Activated T-helper 1 cell treated with anti-CD3 and anti-CD28 coated beads, Interleukin-12 subunit alpha, Interleukin-12 subunit beta, Interleukin-2, Interleukin-4 antibody, amounts not matched to agents 30 ng/mL and 10 ng/mL and 1 ng/mL, durations not matched to agents 14 hours and 24 hours and 36 hours (primary cell): ENCODE results near the gene PANK4. TPM values are rescaled to one million over a fixed set of nuclear protein-coding genes. Genes with fewer than 3 reads are reported as not detected.
A peak's percentile ranks its signal among the peaks of the same experiment; 100 is the strongest.

Experiments used
- DNase-seq: peaks from one replicate; pipeline ENCODE4 v3.0.0; 2021; ENCODE audit warnings: low spot score
- H3K27ac Mint-ChIP-seq: one replicate; pipeline ENCODE4 v1.8.0; 2021; ENCODE audit warnings: mild to moderate bottlenecking, mixed read lengths
- H3K27me3 Mint-ChIP-seq: one replicate; pipeline ENCODE4 v1.8.0; 2022; ENCODE audit warnings: mild to moderate bottlenecking, moderate library complexity, mixed read lengths; ENCODE audit not compliant: insufficient read depth
- H3K36me3 Mint-ChIP-seq: one replicate; pipeline ENCODE4 v1.8.0; 2021; ENCODE audit warnings: low read depth, mixed read lengths
- H3K4me1 Mint-ChIP-seq: one replicate; pipeline ENCODE4 v1.8.0; 2021; ENCODE audit warnings: low read depth, mixed read lengths
- H3K4me3 Mint-ChIP-seq: one replicate; pipeline ENCODE4 v1.8.0; 2021; ENCODE audit warnings: mild to moderate bottlenecking, moderate library complexity, mixed read lengths
- H3K9me3 Mint-ChIP-seq: one replicate; pipeline ENCODE4 v1.8.0; 2021; ENCODE audit warnings: mixed read lengths
- intact Hi-C: fragments of 100-400 bp; cut with micrococcal nuclease; formaldehyde crosslinking; loops from one replicate; pipeline ENCODE4 v1.15.1; 2024
- total RNA-seq: library from RNA; stranded (reverse); gene quantifications from 2 replicates; pipeline ENCODE4 v1.2.3, GENCODE V29; 2022

The PANK4 gene
- total RNA-seq, 1 donor from 2014 or later: 65.6 TPM

- peak overlapping the region; percentile 99 for H3K27ac Mint-ChIP-seq
- H3K4me3 Mint-ChIP-seq: peak overlapping the region; percentile 91
- intact Hi-C loops: loop anchor here (1.0 to 10.0 kb wide), 10 partner anchors 20 to 1358 kb away; partner anchors contain the start of genes C1orf174, FAAP20, MORN1 and PANK4
- peak; percentile 88 for DNase-seq
- H3K36me3 Mint-ChIP-seq: no peaks in the 10 kb centered on the region
- peaks cover 7% of the 10 kb centered on the region for H3K4me1 Mint-ChIP-seq
- peaks cover 9% of the 10 kb centered on the region for H3K27me3 Mint-ChIP-seq
- H3K9me3 Mint-ChIP-seq: no peaks in the 10 kb centered on the region
Measured at GRCh38 chr1:2546515-2547209, 20.3 kb upstream of the PANK4 start.

- Mint-ChIP-seq H3K27ac (peak overlapping the region; percentile 61), H3K36me3 (no peaks in the 10 kb centered on the region), H3K4me1 (peaks cover 7% of the 10 kb centered on the region), H3K27me3 (peaks cover 13% of the 10 kb centered on the region), H3K4me3 (peak overlapping the region; percentile 91), H3K9me3 (no peaks in the 10 kb centered on the region)
- intact Hi-C loops: loop anchor here (1.0 to 10.0 kb wide), 4 partner anchors 244 to 1359 kb away; partner anchors contain the start of genes C1orf174 and FAAP20
- DNase-seq: peak; percentile 87
Measured at GRCh38 chr1:2545754-2546514, 19.5 kb upstream of the PANK4 start.

- H3K4me1 Mint-ChIP-seq: peaks cover 7% of the 10 kb centered on the region
- H3K27ac Mint-ChIP-seq: no peak overlapping the region
- DNase-seq: no peak
- H3K9me3 Mint-ChIP-seq: no peaks in the 10 kb centered on the region
- peaks cover 13% of the 10 kb centered on the region for H3K27me3 Mint-ChIP-seq
- H3K36me3 Mint-ChIP-seq: no peaks in the 10 kb centered on the region
- intact Hi-C loops: loop anchor here (5.0 to 10.0 kb wide), 2 partner anchors 243 to 1360 kb away; partner anchors contain the start of gene C1orf174
- no peak overlapping the region for H3K4me3 Mint-ChIP-seq
Measured at GRCh38 chr1:2544875-2545640, 18.7 kb upstream of the PANK4 start.

GRCh38 chr1:2544093-2544874 is 17.9 kb upstream of the PANK4 start:
- DNase-seq: no peak
- intact Hi-C loops: loop anchor here (10.0 kb wide), 1 partner anchor 1361 kb away; the partner anchor contains the start of gene C1orf174
- peaks cover 13% of the 10 kb centered on the region for H3K27me3 Mint-ChIP-seq
- no peaks in the 10 kb centered on the region for H3K9me3 Mint-ChIP-seq
- H3K4me1 Mint-ChIP-seq: peaks cover 7% of the 10 kb centered on the region
- H3K27ac Mint-ChIP-seq: no peak overlapping the region
- H3K4me3 Mint-ChIP-seq: no peak overlapping the region
- H3K36me3 Mint-ChIP-seq: no peaks in the 10 kb centered on the region

- intact Hi-C loops: loop anchor here (10.0 kb wide), 1 partner anchor 1361 kb away; the partner anchor contains the start of gene C1orf174
- no peak overlapping the region for H3K4me3 Mint-ChIP-seq
- H3K27me3 Mint-ChIP-seq: peaks cover 15% of the 10 kb centered on the region
- DNase-seq: no peak
- no peaks in the 10 kb centered on the region for H3K36me3 Mint-ChIP-seq
- H3K27ac Mint-ChIP-seq: no peak overlapping the region
- H3K4me1 Mint-ChIP-seq: peaks cover 2% of the 10 kb centered on the region
- H3K9me3 Mint-ChIP-seq: no peaks in the 10 kb centered on the region
Measured at GRCh38 chr1:2543543-2544092, 17.2 kb upstream of the PANK4 start.

- no peak overlapping the region for H3K4me3 Mint-ChIP-seq
- H3K36me3 Mint-ChIP-seq: no peaks in the 10 kb centered on the region
- H3K27me3 Mint-ChIP-seq: peaks cover 18% of the 10 kb centered on the region
- H3K4me1 Mint-ChIP-seq: no peaks in the 10 kb centered on the region
- no peak overlapping the region for H3K27ac Mint-ChIP-seq
- no peaks in the 10 kb centered on the region for H3K9me3 Mint-ChIP-seq
- intact Hi-C loops: loop anchor here (10.0 kb wide), 1 partner anchor 1362 kb away; the partner anchor contains the start of gene C1orf174
- no peak for DNase-seq
Measured at GRCh38 chr1:2542246-2542915, 16.0 kb upstream of the PANK4 start.

- intact Hi-C loops: loop anchor here (10.0 kb wide), 1 partner anchor 1363 kb away; the partner anchor contains the start of gene C1orf174
- H3K9me3 Mint-ChIP-seq: no peaks in the 10 kb centered on the region
- H3K4me1 Mint-ChIP-seq: no peaks in the 10 kb centered on the region
- no peak overlapping the region for H3K4me3 Mint-ChIP-seq
- H3K27ac Mint-ChIP-seq: no peak overlapping the region
- no peaks in the 10 kb centered on the region for H3K36me3 Mint-ChIP-seq
- H3K27me3 Mint-ChIP-seq: peaks cover 18% of the 10 kb centered on the region
- DNase-seq: no peak
Measured at GRCh38 chr1:2541619-2542245, 15.3 kb upstream of the PANK4 start.

- Mint-ChIP-seq H3K36me3 (no peaks in the 10 kb centered on the region), H3K27ac (no peak overlapping the region), H3K4me1 (no peaks in the 10 kb centered on the region), H3K27me3 (peaks cover 18% of the 10 kb centered on the region), H3K4me3 (no peak overlapping the region), H3K9me3 (no peaks in the 10 kb centered on the region)
- intact Hi-C loops: loop anchor here (10.0 kb wide), 1 partner anchor 1364 kb away; the partner anchor contains the start of gene C1orf174
- no peak for DNase-seq
Measured at GRCh38 chr1:2540816-2541492, 14.6 kb upstream of the PANK4 start.

- H3K27me3 Mint-ChIP-seq: peaks cover 15% of the 10 kb centered on the region
- H3K36me3 Mint-ChIP-seq: no peaks in the 10 kb centered on the region
- intact Hi-C loops: no loop called here
- H3K4me3 Mint-ChIP-seq: no peak overlapping the region
- no peaks in the 10 kb centered on the region for H3K9me3 Mint-ChIP-seq
- H3K4me1 Mint-ChIP-seq: no peaks in the 10 kb centered on the region
- no peak for DNase-seq
- H3K27ac Mint-ChIP-seq: no peak overlapping the region
Measured at GRCh38 chr1:2539312-2539907, 13.0 kb upstream of the PANK4 start.

- no peaks in the 10 kb centered on the region for H3K4me1 Mint-ChIP-seq
- H3K36me3 Mint-ChIP-seq: no peaks in the 10 kb centered on the region
- H3K27me3 Mint-ChIP-seq: peaks cover 18% of the 10 kb centered on the region
- intact Hi-C loops: no loop called here
- no peak overlapping the region for H3K4me3 Mint-ChIP-seq
- H3K9me3 Mint-ChIP-seq: no peaks in the 10 kb centered on the region
- no peak overlapping the region for H3K27ac Mint-ChIP-seq
- DNase-seq: no peak
Measured at GRCh38 chr1:2538872-2539271, 12.5 kb upstream of the PANK4 start.
